A549 (cell line): ENCODE results near the gene TMEM266.

Source experiments
- CHD2 ChIP-seq: fragments of 150-350 bp; IDR thresholded peaks from 2 replicates; pipeline ENCODE4 v1.6.1; 2014; ENCODE audit warnings: low read length; ENCODE audit not compliant: partially characterized antibody
- CHD4 ChIP-seq: fragments of 200-600 bp; sonication (generic); IDR thresholded peaks from 2 replicates; pipeline ENCODE4 v1.6.1; 2016; ENCODE audit warnings: antibody characterized with exemption, mild to moderate bottlenecking, borderline replicate concordance
- CTCF ChIP-seq: fragments of >200 bp; sonication (Bioruptor Twin); formaldehyde crosslinking; IDR thresholded peaks from 3 replicates; pipeline ENCODE4 v1.5.1; 2016
- EP300 ChIP-seq, 2 experiments: fragments of >200 bp; sonication (Bioruptor Twin); formaldehyde crosslinking; IDR thresholded peaks; 2 replicates in 1 of 2; 3 replicates in 1 of 2; pipeline ENCODE4 v1.6.1; 2016 to 2017
- NFE2L2 ChIP-seq: fragments of 150-350 bp; conservative IDR thresholded peaks from 2 replicates; pipeline ENCODE4 v1.6.1; 2014; ENCODE audit warnings: low read length
- POLR2A ChIP-seq: IDR thresholded peaks from 2 replicates; pipeline ENCODE4 v1.6.1; 2012; ENCODE audit warnings: mild to moderate bottlenecking, low read length
- POLR2AphosphoS2 ChIP-seq: conservative IDR thresholded peaks from 2 replicates; pipeline ENCODE4 v1.6.1; 2012; ENCODE audit warnings: low read length, improper control_type of control experiment, inconsistent platforms
- RAD21 ChIP-seq, 2 experiments: fragments of >200 bp in 1 of 2; sonication (Bioruptor Twin) in 1 of 2; formaldehyde crosslinking in 1 of 2; IDR thresholded peaks in 1 of 2; conservative IDR thresholded peaks in 1 of 2; 2 replicates in 1 of 2; 3 replicates in 1 of 2; pipeline ENCODE4 v1.6.1; 2012 to 2018; ENCODE audit warnings: inconsistent platforms in 1 of 2
- RCOR1 ChIP-seq: fragments of 150-350 bp; IDR thresholded peaks from 2 replicates; pipeline ENCODE4 v1.6.1; 2014; ENCODE audit warnings: antibody characterized with exemption, low read length, low read depth
- RFX5 ChIP-seq: fragments of 450-650 bp; IDR thresholded peaks from 2 replicates; pipeline ENCODE4 v1.7.1; 2014; ENCODE audit warnings: antibody characterized with exemption, mild to moderate bottlenecking, moderate library complexity
- RNF2 ChIP-seq: fragments of 200-600 bp; sonication (generic); IDR thresholded peaks from 2 replicates; pipeline ENCODE4 v1.6.1; 2016; ENCODE audit warnings: low read depth, mild to moderate bottlenecking, antibody characterized with exemption, moderate library complexity, borderline replicate concordance
- SMC3 ChIP-seq: fragments of >200 bp; sonication (Bioruptor Twin); formaldehyde crosslinking; IDR thresholded peaks from 3 replicates; pipeline ENCODE4 v1.6.1; 2018; ENCODE audit warnings: inconsistent platforms
- TF ChIP-seq, protein P1 (sequence below): fragments of >200 bp; sonication (Bioruptor Twin); formaldehyde crosslinking; IDR thresholded peaks from 3 replicates; pipeline ENCODE4 v1.6.1; 2016

- TF ChIP-seq CTCF (no peak), RFX5 (no peak), POLR2AphosphoS2 (no peak), EP300 (IDR thresholded peaks at IDR 0.05) (no peak), RCOR1 (no peak), POLR2A (no peak), CHD2 (no peak), RNF2 (no peak), CHD4 (no peak), NFE2L2 (no peak), SMC3 (no peak), RAD21 (conservative IDR thresholded peaks at IDR 0.05 in 1 of 2, IDR thresholded peaks at IDR 0.05 in 1 of 2) (no peak)
- TF ChIP-seq, protein P1, sequence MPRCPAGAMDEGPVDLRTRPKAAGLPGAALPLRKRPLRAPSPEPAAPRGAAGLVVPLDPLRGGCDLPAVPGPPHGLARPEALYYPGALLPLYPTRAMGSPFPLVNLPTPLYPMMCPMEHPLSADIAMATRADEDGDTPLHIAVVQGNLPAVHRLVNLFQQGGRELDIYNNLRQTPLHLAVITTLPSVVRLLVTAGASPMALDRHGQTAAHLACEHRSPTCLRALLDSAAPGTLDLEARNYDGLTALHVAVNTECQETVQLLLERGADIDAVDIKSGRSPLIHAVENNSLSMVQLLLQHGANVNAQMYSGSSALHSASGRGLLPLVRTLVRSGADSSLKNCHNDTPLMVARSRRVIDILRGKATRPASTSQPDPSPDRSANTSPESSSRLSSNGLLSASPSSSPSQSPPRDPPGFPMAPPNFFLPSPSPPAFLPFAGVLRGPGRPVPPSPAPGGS, result no peak
Observed at GRCh38 chr15:76164602-76165001, 104.8 kb downstream of the TMEM266 start.
